ENCODE measurements around the gene TMTC1. TPM values are rescaled to one million over a fixed set of nuclear protein-coding genes. Genes with fewer than 3 reads are reported as not detected.
"Not testable (repeated sequence)": the region's sequence is repeated elsewhere in the genome, so short reads cannot be mapped to it uniquely, and the experiment has no call there.

TMTC1 gene
- total RNA-seq, 2 experiments from 2014 or later, result not detected

- Mint-ChIP-seq H3K4me1 (peaks cover 5% of the 10 kb centered on the region), H3K27me3 (peaks cover 21% of the 10 kb centered on the region), H3K4me3 (peak overlapping the region; percentile 46), H3K9me3 (no peaks in the 10 kb centered on the region), H3K27ac (no peak overlapping the region), H3K36me3 (ENCODE audit: low read depth) (no peaks in the 10 kb centered on the region)
- POLR2A ChIA-PET, result no interaction called here
- CTCF ChIA-PET, result no interaction called here
- DNase-seq, result no peak
Observed at GRCh38 chr12:29563636-29564035, 220.1 kb downstream of the TMTC1 start.

DNA sequence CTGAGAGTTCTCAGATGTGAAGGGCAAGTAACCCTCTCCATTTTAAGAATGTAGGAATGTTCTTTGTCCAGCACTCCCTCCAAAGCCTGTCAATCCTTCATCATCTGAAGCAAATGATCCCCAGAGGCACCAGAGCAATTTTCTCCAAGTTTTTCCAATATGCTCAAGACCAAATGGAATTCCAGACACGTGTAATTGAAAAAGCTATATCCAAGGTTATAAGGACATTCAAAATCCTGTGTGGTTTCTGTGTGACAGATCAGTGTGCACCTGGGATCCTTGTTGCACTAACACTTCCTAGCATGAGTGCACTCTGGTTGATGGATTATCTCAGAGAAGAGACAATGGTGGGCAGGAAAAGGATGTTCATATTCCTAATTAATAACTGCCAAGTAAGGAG lies 220.7 kb downstream of the TMTC1 start:
- Mint-ChIP-seq H3K4me1 (peaks cover 5% of the 10 kb centered on the region), H3K4me3 (no peak overlapping the region), H3K27ac (no peak overlapping the region), H3K36me3 (ENCODE audit: low read depth) (no peaks in the 10 kb centered on the region), H3K9me3 (no peaks in the 10 kb centered on the region), H3K27me3 (peaks cover 23% of the 10 kb centered on the region)
- ChIA-PET POLR2A (no interaction called here), CTCF (no interaction called here)
- DNase-seq, result no peak

- CTCF ChIA-PET, result no interaction called here
- no peaks in the 10 kb centered on the region for H3K36me3 Mint-ChIP-seq (ENCODE audit: low read depth)
- no peak overlapping the region for H3K27ac Mint-ChIP-seq
- DNase-seq, result no peak
- no peaks in the 10 kb centered on the region for H3K9me3 Mint-ChIP-seq
- peaks cover 23% of the 10 kb centered on the region for H3K27me3 Mint-ChIP-seq
- POLR2A ChIA-PET, result no interaction called here
- no peak overlapping the region for H3K4me3 Mint-ChIP-seq
- H3K4me1 Mint-ChIP-seq, result peaks cover 5% of the 10 kb centered on the region
Observed at GRCh38 chr12:29562110-29562804, 221.5 kb downstream of the TMTC1 start.

GRCh38 chr12:29561664-29562071 lies 222.1 kb downstream of the TMTC1 start:
- H3K27me3 Mint-ChIP-seq, result peaks cover 23% of the 10 kb centered on the region

GRCh38 chr12:29559198-29559597 lies 224.5 kb downstream of the TMTC1 start:
- no peaks in the 10 kb centered on the region for H3K9me3 Mint-ChIP-seq
- ChIA-PET CTCF (no interaction called here), POLR2A (no interaction called here)
- H3K27ac Mint-ChIP-seq, result no peak overlapping the region
- no peak for DNase-seq
- no peaks in the 10 kb centered on the region for H3K36me3 Mint-ChIP-seq (ENCODE audit: low read depth)
- no peak overlapping the region for H3K4me3 Mint-ChIP-seq
- H3K4me1 Mint-ChIP-seq, result peaks cover 5% of the 10 kb centered on the region
- H3K27me3 Mint-ChIP-seq, result peaks cover 22% of the 10 kb centered on the region

More at GRCh38 chr12:29561664-29562071, 222.1 kb downstream of the TMTC1 start:
- no peak for DNase-seq
- ChIA-PET POLR2A (no interaction called here), CTCF (no interaction called here)
- Mint-ChIP-seq H3K4me3 (no peak overlapping the region), H3K27ac (no peak overlapping the region), H3K36me3 (ENCODE audit: low read depth) (no peaks in the 10 kb centered on the region), H3K9me3 (no peaks in the 10 kb centered on the region), H3K4me1 (peaks cover 5% of the 10 kb centered on the region)

- no peak for DNase-seq
- H3K27me3 Mint-ChIP-seq, result peaks cover 6% of the 10 kb centered on the region
- no peak overlapping the region for H3K4me3 Mint-ChIP-seq
- no peak overlapping the region for H3K27ac Mint-ChIP-seq
- no peaks in the 10 kb centered on the region for H3K4me1 Mint-ChIP-seq
- H3K36me3 Mint-ChIP-seq (ENCODE audit: low read depth), result no peaks in the 10 kb centered on the region
- CTCF ChIA-PET, result no interaction called here
- POLR2A ChIA-PET, result no interaction called here
- no peaks in the 10 kb centered on the region for H3K9me3 Mint-ChIP-seq
Observed at GRCh38 chr12:29556363-29556762, 227.4 kb downstream of the TMTC1 start.

DNA sequence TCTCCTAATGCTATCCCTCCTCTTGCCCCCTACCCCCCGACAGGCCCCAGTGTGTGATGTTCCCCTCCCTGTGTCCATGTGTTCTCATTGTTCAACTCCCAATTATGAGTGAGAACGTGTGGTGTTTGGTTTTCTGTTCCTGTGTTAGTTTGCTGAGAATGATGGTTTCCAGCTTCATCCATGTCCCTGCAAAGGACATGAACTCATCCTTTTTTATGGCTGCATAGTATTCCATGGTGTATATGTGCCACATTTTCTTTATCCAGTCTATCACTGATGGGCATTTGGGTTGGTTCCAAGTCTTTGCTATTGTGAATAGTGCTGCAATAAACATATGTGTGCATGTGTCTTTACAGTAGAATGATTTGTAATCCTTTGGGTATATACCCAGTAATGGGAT lies 228.3 kb downstream of the TMTC1 start:
- H3K9me3 Mint-ChIP-seq; H3K4me1 Mint-ChIP-seq; H3K27me3 Mint-ChIP-seq; H3K27ac Mint-ChIP-seq; H3K4me3 Mint-ChIP-seq; H3K36me3 Mint-ChIP-seq (ENCODE audit: low read depth); CTCF ChIA-PET; POLR2A ChIA-PET; DNase-seq: not testable (repeated sequence)

- Mint-ChIP-seq H3K9me3 (no peaks in the 10 kb centered on the region), H3K27me3 (no peaks in the 10 kb centered on the region), H3K27ac (no peak overlapping the region), H3K4me1 (no peaks in the 10 kb centered on the region), H3K4me3 (no peak overlapping the region), H3K36me3 (ENCODE audit: low read depth) (no peaks in the 10 kb centered on the region)
- DNase-seq, result no peak
- ChIA-PET POLR2A (no interaction called here), CTCF (interaction anchor here (0.7 kb wide), 1 partner anchor 511 kb away, joined by 4 read pairs; no protein-coding TSS in a partner anchor)
Observed at GRCh38 chr12:29552994-29553748, 230.6 kb downstream of the TMTC1 start.

DNA sequence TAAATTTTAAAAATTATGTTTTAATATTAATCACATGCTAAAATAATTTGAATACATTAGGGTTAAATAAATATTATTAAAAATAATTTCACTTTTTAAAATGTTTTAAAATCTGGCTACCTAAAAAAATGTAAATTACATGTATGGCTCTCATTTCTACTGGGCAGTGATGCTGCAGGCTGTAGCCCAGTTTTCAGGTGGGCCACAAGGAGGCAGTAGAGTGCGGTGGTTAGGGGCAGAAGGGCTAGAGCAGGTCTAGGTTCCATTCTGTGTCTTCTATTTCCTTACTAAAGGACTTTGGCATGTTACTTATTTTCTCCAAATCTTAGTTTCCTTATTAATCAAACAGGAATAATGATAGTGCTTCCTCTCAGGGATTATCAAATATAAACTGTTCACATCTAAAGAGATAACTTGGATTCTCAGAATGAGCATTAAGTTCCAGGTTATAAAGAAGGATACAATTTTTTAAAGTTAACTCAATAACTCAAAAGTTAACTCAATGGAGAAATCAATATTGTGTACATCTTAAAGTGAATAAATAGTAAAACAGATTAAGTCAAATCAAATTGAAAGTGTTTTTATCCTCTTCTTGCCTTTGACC lies 231.3 kb downstream of the TMTC1 start:
- H3K27ac Mint-ChIP-seq, result no peak overlapping the region
- CTCF ChIA-PET, result no interaction called here
- H3K4me1 Mint-ChIP-seq, result no peaks in the 10 kb centered on the region
- H3K9me3 Mint-ChIP-seq, result no peaks in the 10 kb centered on the region
- no peak overlapping the region for H3K4me3 Mint-ChIP-seq
- H3K27me3 Mint-ChIP-seq, result peaks cover 3% of the 10 kb centered on the region
- POLR2A ChIA-PET, result no interaction called here
- H3K36me3 Mint-ChIP-seq (ENCODE audit: low read depth), result no peaks in the 10 kb centered on the region
- peak; percentile 67 for DNase-seq

DNA sequence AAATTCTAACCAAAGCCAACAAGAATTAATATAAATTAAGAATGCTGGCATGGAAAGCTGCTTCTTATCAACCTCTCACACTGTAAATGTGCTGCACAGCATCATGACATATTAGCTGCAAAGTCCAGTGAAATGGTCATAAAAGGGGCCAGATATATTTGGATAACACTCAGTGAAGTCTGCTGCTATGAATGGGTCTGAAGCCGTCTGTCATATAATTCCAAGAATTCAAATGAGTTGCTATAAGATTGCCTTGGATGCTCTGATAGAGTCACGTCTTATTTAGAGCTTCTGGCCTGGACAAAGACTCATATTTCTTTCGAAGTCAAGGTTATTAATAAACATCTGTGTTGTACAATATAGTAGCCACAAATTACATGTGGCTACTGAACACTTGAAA lies 231.9 kb downstream of the TMTC1 start:
- CTCF ChIA-PET, result no interaction called here

DNA sequence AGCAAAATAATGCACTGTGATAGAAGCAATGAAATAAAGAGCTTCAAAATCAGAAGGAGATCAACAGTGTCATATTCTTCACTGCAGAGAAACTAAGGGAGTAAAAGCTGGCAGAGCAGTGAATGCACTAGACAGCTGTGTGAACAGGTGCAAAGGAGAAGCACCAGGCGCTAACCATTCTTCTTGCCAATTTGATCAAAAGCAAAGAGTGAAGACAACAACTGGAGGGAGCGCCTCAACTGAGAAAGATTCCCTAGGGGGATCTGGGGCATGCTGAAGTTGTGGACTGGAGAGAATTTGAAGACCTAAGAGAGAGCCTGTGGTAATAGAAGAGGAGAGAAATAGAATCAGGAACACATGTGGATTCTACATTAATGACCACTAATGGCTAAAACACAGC lies 235.9 kb downstream of the TMTC1 start:
- no peaks in the 10 kb centered on the region for H3K4me1 Mint-ChIP-seq
- H3K27ac Mint-ChIP-seq, result no peak overlapping the region
- DNase-seq, result no peak
- H3K27me3 Mint-ChIP-seq, result peaks cover 4% of the 10 kb centered on the region
- POLR2A ChIA-PET, result no interaction called here
- no peaks in the 10 kb centered on the region for H3K36me3 Mint-ChIP-seq (ENCODE audit: low read depth)
- no peak overlapping the region for H3K4me3 Mint-ChIP-seq
- no peaks in the 10 kb centered on the region for H3K9me3 Mint-ChIP-seq
- CTCF ChIA-PET, result no interaction called here

More for the DNA sequence above, 231.9 kb downstream of the TMTC1 start:
- DNase-seq, result no peak
- Mint-ChIP-seq H3K36me3 (ENCODE audit: low read depth) (no peaks in the 10 kb centered on the region), H3K9me3 (no peaks in the 10 kb centered on the region), H3K4me1 (no peaks in the 10 kb centered on the region), H3K27me3 (peaks cover 4% of the 10 kb centered on the region), H3K27ac (no peak overlapping the region), H3K4me3 (no peak overlapping the region)
- POLR2A ChIA-PET, result no interaction called here

- POLR2A ChIA-PET, result no interaction called here
- H3K27ac Mint-ChIP-seq, result no peak overlapping the region
- H3K4me3 Mint-ChIP-seq, result no peak overlapping the region
- no peaks in the 10 kb centered on the region for H3K9me3 Mint-ChIP-seq
- H3K27me3 Mint-ChIP-seq, result peaks cover 4% of the 10 kb centered on the region
- no peaks in the 10 kb centered on the region for H3K4me1 Mint-ChIP-seq
- CTCF ChIA-PET, result no interaction called here
- H3K36me3 Mint-ChIP-seq (ENCODE audit: low read depth), result no peaks in the 10 kb centered on the region
- DNase-seq, result no peak
Observed at GRCh38 chr12:29547151-29547632, 236.6 kb downstream of the TMTC1 start.

DNA sequence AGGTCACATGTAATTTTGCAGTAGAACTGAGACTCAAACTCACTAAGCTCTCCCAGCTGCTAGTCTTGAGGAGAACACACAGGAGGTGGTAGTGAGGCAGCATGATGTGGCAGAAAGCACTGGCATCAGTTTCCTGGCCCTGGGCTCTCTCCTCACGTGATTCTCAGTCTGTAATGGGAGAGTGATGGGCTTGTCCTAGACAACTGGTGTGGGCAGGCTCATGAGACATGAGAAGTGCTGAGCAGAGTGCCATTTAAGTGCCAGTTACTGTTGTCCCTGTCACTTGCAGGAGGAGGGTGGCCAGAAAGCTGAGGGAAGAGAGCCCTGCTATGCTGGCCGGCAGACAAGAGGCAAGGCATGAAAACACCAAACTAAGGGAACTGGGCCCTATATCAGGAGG lies 237.7 kb downstream of the TMTC1 start:
- Mint-ChIP-seq H3K27me3 (peaks cover 4% of the 10 kb centered on the region), H3K27ac (no peak overlapping the region), H3K9me3 (no peaks in the 10 kb centered on the region), H3K36me3 (ENCODE audit: low read depth) (no peaks in the 10 kb centered on the region), H3K4me3 (no peak overlapping the region), H3K4me1 (no peaks in the 10 kb centered on the region)
- ChIA-PET CTCF (no interaction called here), POLR2A (no interaction called here)
- DNase-seq, result no peak
